ENCODE measurements around the gene IL34. TPM values are rescaled to one million over a fixed set of nuclear protein-coding genes. Genes with fewer than 3 reads are reported as not detected.
A peak's percentile ranks its signal among the peaks of the same experiment; 100 is the strongest.

IL34 gene
- total RNA-seq, 1 donor from 2014 or later: 0.86 TPM

DNA sequence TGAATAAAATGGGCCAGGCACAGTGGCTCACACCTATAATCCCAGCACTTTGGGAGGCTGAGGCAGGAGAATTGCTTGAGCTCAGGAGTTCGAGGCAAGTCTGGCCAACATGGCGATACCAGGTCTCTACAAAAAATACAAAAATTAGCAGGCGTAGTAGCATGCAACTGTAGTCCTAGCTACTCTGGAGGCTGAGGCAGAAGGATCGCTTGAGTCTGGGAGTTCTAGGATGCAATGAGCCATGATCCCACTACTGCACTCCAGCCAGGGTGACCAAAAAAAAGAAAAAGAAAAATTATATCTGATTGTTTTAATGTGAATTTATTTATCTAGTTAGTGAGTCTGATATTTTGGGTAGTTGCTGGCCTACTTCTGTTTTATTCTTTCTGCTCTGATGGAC is 7.0 kb downstream of the IL34 start:
- no peak for DNase-seq (ENCODE audit: low read depth)
- TF ChIP-seq, protein P1, sequence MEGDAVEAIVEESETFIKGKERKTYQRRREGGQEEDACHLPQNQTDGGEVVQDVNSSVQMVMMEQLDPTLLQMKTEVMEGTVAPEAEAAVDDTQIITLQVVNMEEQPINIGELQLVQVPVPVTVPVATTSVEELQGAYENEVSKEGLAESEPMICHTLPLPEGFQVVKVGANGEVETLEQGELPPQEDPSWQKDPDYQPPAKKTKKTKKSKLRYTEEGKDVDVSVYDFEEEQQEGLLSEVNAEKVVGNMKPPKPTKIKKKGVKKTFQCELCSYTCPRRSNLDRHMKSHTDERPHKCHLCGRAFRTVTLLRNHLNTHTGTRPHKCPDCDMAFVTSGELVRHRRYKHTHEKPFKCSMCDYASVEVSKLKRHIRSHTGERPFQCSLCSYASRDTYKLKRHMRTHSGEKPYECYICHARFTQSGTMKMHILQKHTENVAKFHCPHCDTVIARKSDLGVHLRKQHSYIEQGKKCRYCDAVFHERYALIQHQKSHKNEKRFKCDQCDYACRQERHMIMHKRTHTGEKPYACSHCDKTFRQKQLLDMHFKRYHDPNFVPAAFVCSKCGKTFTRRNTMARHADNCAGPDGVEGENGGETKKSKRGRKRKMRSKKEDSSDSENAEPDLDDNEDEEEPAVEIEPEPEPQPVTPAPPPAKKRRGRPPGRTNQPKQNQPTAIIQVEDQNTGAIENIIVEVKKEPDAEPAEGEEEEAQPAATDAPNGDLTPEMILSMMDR (conservative IDR thresholded peaks at IDR 0.05; ENCODE audit: low read depth, low read length): no peak
- H3K4me3 ChIP-seq (ENCODE audit: low read depth, low read length): no peak overlapping the region

DNA sequence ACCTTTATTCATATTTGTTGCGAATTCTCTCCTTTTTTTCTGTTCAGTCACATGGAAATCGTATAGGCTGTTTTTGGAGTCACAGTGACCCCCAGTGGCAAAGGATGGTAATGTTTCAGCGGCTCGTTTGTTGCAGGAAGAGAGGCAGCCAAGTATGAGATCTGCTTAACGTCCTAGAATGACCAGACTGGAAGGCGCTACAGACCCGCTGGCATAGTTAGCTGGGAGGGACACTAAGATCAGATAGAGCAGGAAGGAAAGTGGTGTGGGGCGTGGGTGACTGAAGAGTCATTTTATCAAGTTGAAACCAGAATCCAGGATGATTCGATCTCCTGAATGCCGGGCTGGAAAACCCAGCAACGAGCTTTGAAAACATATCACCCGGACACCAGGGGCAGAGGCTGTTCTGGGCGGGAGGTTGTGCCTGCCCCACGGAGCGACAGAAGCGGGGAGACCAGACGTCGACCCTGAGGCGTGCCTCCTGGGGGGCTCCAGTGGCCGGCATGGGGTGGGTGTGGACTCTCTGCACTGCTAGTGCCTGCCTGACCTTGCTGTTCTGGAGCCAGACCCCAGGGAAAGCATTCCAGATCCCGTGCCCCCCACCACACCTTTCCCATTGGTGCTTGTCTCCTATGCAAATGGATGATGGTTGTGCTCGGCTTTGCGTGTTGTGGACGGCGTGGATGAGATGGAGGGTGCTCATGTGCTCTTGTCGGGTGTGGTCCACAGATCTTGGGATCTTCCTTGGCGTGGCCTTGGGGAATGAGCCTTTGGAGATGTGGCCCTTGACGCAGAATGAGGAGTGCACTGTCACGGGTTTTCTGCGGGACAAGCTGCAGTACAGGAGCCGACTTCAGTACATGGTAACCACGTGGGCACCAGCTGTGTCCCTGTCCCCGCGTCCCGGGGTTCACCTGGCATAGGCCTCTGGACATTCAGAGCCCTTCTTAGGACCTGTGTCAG is 7.7 kb downstream of the IL34 start:
- TF ChIP-seq, protein P1 (conservative IDR thresholded peaks at IDR 0.05; ENCODE audit: low read depth, low read length): peak; percentile 91

GRCh38 chr16:70656065-70656711 is 9.8 kb downstream of the IL34 start:
- no peak overlapping the region for H3K4me3 ChIP-seq (ENCODE audit: low read depth, low read length)
- TF ChIP-seq, protein P1 (conservative IDR thresholded peaks at IDR 0.05; ENCODE audit: low read depth, low read length): no peak
- no peak for DNase-seq (ENCODE audit: low read depth)

More for the DNA sequence above, 7.7 kb downstream of the IL34 start:
- H3K4me3 ChIP-seq (ENCODE audit: low read depth, low read length): peak overlapping the region; percentile 46
- peak; percentile 33 for DNase-seq (ENCODE audit: low read depth)

DNA sequence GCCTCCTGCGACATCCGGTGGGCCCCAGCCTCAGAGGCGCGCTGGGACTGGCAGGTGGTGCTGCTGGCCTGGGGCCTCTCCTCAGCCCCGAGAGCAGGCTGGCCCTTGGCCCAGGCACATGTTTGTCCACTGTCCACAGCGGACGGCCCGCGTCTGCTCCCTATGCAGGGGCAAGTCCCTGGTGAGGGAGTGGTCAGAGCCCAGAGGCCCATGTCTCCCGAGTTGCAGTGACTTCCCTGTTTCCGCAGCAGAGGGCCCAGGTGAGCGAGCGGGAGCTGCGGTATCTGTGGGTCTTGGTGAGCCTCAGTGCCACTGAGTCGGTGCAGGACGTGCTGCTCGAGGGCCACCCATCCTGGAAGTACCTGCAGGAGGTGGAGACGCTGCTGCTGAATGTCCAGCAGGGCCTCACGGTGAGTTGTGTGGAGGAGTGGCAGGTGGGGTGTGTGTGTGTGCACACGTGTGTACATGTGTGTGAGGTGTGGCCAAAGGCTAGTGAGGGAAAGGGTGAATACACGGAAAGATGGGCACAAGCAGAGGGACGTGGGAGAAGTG is 10.4 kb downstream of the IL34 start:
- no peak for DNase-seq (ENCODE audit: low read depth)
- TF ChIP-seq, protein P1 (conservative IDR thresholded peaks at IDR 0.05; ENCODE audit: low read depth, low read length): no peak
- H3K4me3 ChIP-seq (ENCODE audit: low read depth, low read length): no peak overlapping the region

DNA sequence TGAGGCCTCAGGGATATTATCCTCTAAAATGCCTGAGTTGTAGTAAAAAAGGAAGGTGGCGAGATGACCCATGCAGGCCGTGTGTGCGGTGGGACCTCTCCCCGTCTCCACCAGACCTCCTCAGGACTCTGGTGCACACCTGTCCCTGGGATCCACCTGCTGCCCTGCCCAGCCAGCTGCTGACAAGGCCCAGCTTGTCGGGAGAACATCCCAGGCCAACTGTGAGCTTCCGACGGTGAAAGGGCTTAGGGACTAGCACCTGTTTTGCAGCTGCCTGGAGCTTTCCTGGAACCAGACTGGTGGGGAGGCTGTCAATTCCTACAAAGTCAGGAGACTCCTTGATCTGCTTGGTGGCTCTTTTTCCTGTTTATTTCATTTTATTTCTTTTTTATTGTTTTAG is 11.6 kb downstream of the IL34 start:
- no peak for DNase-seq (ENCODE audit: low read depth)
- TF ChIP-seq, protein P1 (conservative IDR thresholded peaks at IDR 0.05; ENCODE audit: low read depth, low read length): no peak
- no peak overlapping the region for H3K4me3 ChIP-seq (ENCODE audit: low read depth, low read length)

DNA sequence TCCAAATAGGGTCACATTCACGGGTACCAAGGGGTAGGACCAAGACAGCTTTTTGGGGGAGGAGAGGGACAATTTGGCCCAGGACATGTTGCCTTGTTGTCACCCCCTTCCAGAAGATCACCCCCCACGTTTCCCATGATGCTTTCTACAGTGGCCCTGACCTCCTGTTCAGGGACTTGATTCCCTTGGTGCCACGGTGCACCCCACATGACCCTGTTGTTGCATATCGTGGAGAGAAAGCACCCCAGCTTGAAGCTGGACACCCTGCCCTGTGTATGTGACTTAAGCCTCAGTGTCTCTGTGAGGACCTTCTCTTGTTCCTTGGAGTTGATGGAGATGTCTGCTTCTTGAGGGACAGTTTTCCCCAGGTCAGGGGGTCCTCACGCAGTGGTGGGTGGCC is 12.6 kb downstream of the IL34 start:
- TF ChIP-seq, protein P1 (conservative IDR thresholded peaks at IDR 0.05; ENCODE audit: low read depth, low read length): no peak
- H3K4me3 ChIP-seq (ENCODE audit: low read depth, low read length): no peak overlapping the region
- no peak for DNase-seq (ENCODE audit: low read depth)
